Naive thymus-derived CD8-positive, alpha-beta T cell (primary cell): ENCODE measurements around the gene OR5AL1. TPM values are rescaled to one million over a fixed set of nuclear protein-coding genes. Genes with fewer than 3 reads are reported as not detected.
"Not testable (repeated sequence)": the region's sequence is repeated elsewhere in the genome, so short reads cannot be mapped to it uniquely, and the experiment has no call there.

ENCODE experiments used
- ATAC-seq, 2 donors: fragments of 150-1000 bp; cut with Tn5 transposase in 1 of 2; sonication (Bioruptor Pico), chemical (Tn5 transposase) in 1 of 2; 1 replicate in 1 of 2; 2 replicates in 1 of 2; pipeline ENCODE4 v1.10.0; 2021; ENCODE audit warnings: mild to moderate bottlenecking in 2 of 2, moderate library complexity in 2 of 2
- POLR2A ChIA-PET: fragments of 350-600 bp; sonication (Branson Sonifier 250); formaldehyde crosslinking; loops from one replicate; lab custom pipeline; 2021; ENCODE audit warnings: antibody characterized with exemption; lab: Charles Lee
- DNase-seq, 10 donors: peaks; one replicate each; pipeline versions ENCODE4 v3.0.0 to v3.0.0-alpha.2; 2020 to 2022
- H3K27ac Mint-ChIP-seq, 10 donors: one replicate each; pipeline ENCODE4 v1.8.0; 2020 to 2022; ENCODE audit warnings: mild to moderate bottlenecking in 10 of 10, mixed read lengths in 10 of 10, moderate library complexity in 4 of 10, inconsistent platforms in 1 of 10
- H3K27me3 Mint-ChIP-seq, 5 donors: one replicate each; pipeline ENCODE4 v1.8.0; 2021 to 2022; ENCODE audit warnings: mixed read lengths in 5 of 5
- H3K36me3 Mint-ChIP-seq, 3 donors: one replicate each; pipeline ENCODE4 v1.8.0; 2020 to 2022; ENCODE audit warnings: mixed read lengths in 3 of 3, mild to moderate bottlenecking in 2 of 3, inconsistent platforms in 1 of 3
- H3K4me1 Mint-ChIP-seq, 4 donors: one replicate each; pipeline ENCODE4 v1.8.0; 2021 to 2022; ENCODE audit warnings: mixed read lengths in 4 of 4
- H3K4me3 Mint-ChIP-seq, 10 donors: one replicate each; pipeline ENCODE4 v1.8.0; 2020 to 2022; ENCODE audit warnings: mild to moderate bottlenecking in 10 of 10, mixed read lengths in 10 of 10, moderate library complexity in 6 of 10, inconsistent platforms in 1 of 10
- H3K9me3 Mint-ChIP-seq, 9 donors: one replicate each; pipeline ENCODE4 v1.8.0; 2020 to 2022; ENCODE audit warnings: mixed read lengths in 9 of 9, mild to moderate bottlenecking in 3 of 9, inconsistent platforms in 1 of 9, moderate library complexity in 1 of 9
- polyA plus RNA-seq, 3 donors: library from polyadenylated mRNA; unstranded; fragments of 300-500 nt; fragmentation: Illumina TruSeq; gene quantifications; one replicate each; pipeline ENCODE4 v1.2.3, GENCODE V29; 2021
- total RNA-seq, 8 experiments: library from RNA in 2 of 8; stranded (reverse) in 2 of 8; gene quantifications; one replicate each; pipeline ENCODE4 v1.2.3 and lab custom pipeline; 2021 to 2026

Gene OR5AL1
- total RNA-seq (not detected), polyA plus RNA-seq (not detected), total RNA-seq (lab: John Stamatoyannopoulos, UW) (0 reads per million in 6 experiments)

GRCh38 chr11:56412396-56412795 is at the start of gene OR5AL1:
TSS of gene OR5AL1 (plus strand) at chr11:56412696.
- POLR2A ChIA-PET: no interaction called here
- Mint-ChIP-seq H3K36me3 (peaks cover 0 to 5% (median 0%) of the 10 kb centered on the region in 3 donors), H3K4me1 (no peaks in the 10 kb centered on the region), H3K27me3 (no peaks in the 10 kb centered on the region), H3K9me3 (peaks cover 6 to 28% (median 13%) of the 10 kb centered on the region in 9 donors), H3K4me3 (no peak within 1 kb of the TSS), H3K27ac (no peak within 1 kb of the TSS)
- ATAC-seq (no peak), DNase-seq (no peak)

- Mint-ChIP-seq H3K27ac (no peak within 1 kb of the TSS), H3K27me3 (no peaks in the 10 kb centered on the region), H3K36me3 (no peaks in the 10 kb centered on the region), H3K4me3 (no peak within 1 kb of the TSS), H3K4me1 (no peaks in the 10 kb centered on the region), H3K9me3 (peaks cover 4 to 30% (median 13%) of the 10 kb centered on the region in 9 donors)
- DNase-seq (no peak), ATAC-seq (no peak)
- POLR2A ChIA-PET: no interaction called here
Measured at GRCh38 chr11:56375324-56375723, 37.2 kb upstream of the OR5AL1 start, which contains the start of gene OR8U1. TSS of gene OR8U1 (plus strand) at chr11:56375624. CDS start at chr11:56375624, 0 bp downstream.

GRCh38 chr11:56380120-56380519 is 32.4 kb upstream of the OR5AL1 start:
- H3K36me3 Mint-ChIP-seq: no peaks in the 10 kb centered on the region
- H3K4me3 Mint-ChIP-seq: no peak overlapping the region
- no peak overlapping the region for H3K27ac Mint-ChIP-seq
- H3K9me3 Mint-ChIP-seq: peaks cover 2 to 30% (median 15%) of the 10 kb centered on the region in 9 donors
- ATAC-seq: no peak
- POLR2A ChIA-PET: no interaction called here
- H3K27me3 Mint-ChIP-seq: no peaks in the 10 kb centered on the region
- no peaks in the 10 kb centered on the region for H3K4me1 Mint-ChIP-seq
- no peak for DNase-seq

- POLR2A ChIA-PET: no interaction called here
- H3K9me3 Mint-ChIP-seq: peaks cover 1 to 18% (median 13%) of the 10 kb centered on the region in 9 donors
- no peaks in the 10 kb centered on the region for H3K36me3 Mint-ChIP-seq
- ATAC-seq (no peak), DNase-seq (no peak)
- H3K27me3 Mint-ChIP-seq: no peaks in the 10 kb centered on the region
- no peaks in the 10 kb centered on the region for H3K4me1 Mint-ChIP-seq
- H3K27ac Mint-ChIP-seq: no peak overlapping the region
- no peak overlapping the region for H3K4me3 Mint-ChIP-seq
Measured at GRCh38 chr11:56394381-56394780, 18.1 kb upstream of the OR5AL1 start.

GRCh38 chr11:56396047-56396446 is 16.4 kb upstream of the OR5AL1 start:
- Mint-ChIP-seq H3K9me3 (peaks cover 1 to 27% (median 14%) of the 10 kb centered on the region in 9 donors), H3K4me1 (no peaks in the 10 kb centered on the region), H3K27ac (no peak overlapping the region), H3K27me3 (no peaks in the 10 kb centered on the region), H3K36me3 (no peaks in the 10 kb centered on the region), H3K4me3 (no peak overlapping the region)
- no peak for DNase-seq
- no peak for ATAC-seq
- POLR2A ChIA-PET: no interaction called here

- H3K27ac Mint-ChIP-seq, ATAC-seq, H3K4me1 Mint-ChIP-seq, H3K4me3 Mint-ChIP-seq, DNase-seq, H3K36me3 Mint-ChIP-seq, POLR2A ChIA-PET, H3K27me3 Mint-ChIP-seq: not testable (repeated sequence)
- peaks cover 3 to 31% (median 12%) of the 10 kb centered on the region in 9 donors for H3K9me3 Mint-ChIP-seq
Measured at GRCh38 chr11:56401858-56402461, 10.5 kb upstream of the OR5AL1 start.

GRCh38 chr11:56404393-56404792 is 8.1 kb upstream of the OR5AL1 start:
- peaks cover 8 to 46% (median 20%) of the 10 kb centered on the region in 9 donors for H3K9me3 Mint-ChIP-seq
- H3K4me1 Mint-ChIP-seq: no peaks in the 10 kb centered on the region
- H3K4me3 Mint-ChIP-seq: no peak overlapping the region
- no peak overlapping the region for H3K27ac Mint-ChIP-seq
- peaks cover 0 to 5% (median 0%) of the 10 kb centered on the region in 3 donors for H3K36me3 Mint-ChIP-seq
- POLR2A ChIA-PET: no interaction called here
- no peak for DNase-seq
- H3K27me3 Mint-ChIP-seq: no peaks in the 10 kb centered on the region
- ATAC-seq: no peak

GRCh38 chr11:56410801-56411200 is 1.7 kb upstream of the OR5AL1 start:
- Mint-ChIP-seq H3K4me3 (no peak overlapping the region), H3K4me1 (no peaks in the 10 kb centered on the region), H3K27me3 (no peaks in the 10 kb centered on the region), H3K36me3 (peaks cover 0 to 5% (median 0%) of the 10 kb centered on the region in 3 donors), H3K9me3 (peaks cover 6 to 40% (median 16%) of the 10 kb centered on the region in 9 donors), H3K27ac (no peak overlapping the region)
- no peak for ATAC-seq
- no peak for DNase-seq
- POLR2A ChIA-PET: no interaction called here

- no peak for DNase-seq
Measured at GRCh38 chr11:56453521-56453920, 41.0 kb downstream of the OR5AL1 start.

GRCh38 chr11:56457076-56457475 is 44.6 kb downstream of the OR5AL1 start:
- DNase-seq (no peak), ATAC-seq (no peak)
- Mint-ChIP-seq H3K4me1 (no peaks in the 10 kb centered on the region), H3K9me3 (peaks cover 1 to 24% (median 15%) of the 10 kb centered on the region in 9 donors), H3K27ac (no peak overlapping the region), H3K27me3 (no peaks in the 10 kb centered on the region), H3K4me3 (no peak overlapping the region), H3K36me3 (no peaks in the 10 kb centered on the region)
- POLR2A ChIA-PET: no interaction called here

More at GRCh38 chr11:56453521-56453920, 41.0 kb downstream of the OR5AL1 start:
- Mint-ChIP-seq H3K36me3 (no peaks in the 10 kb centered on the region), H3K4me1 (no peaks in the 10 kb centered on the region), H3K4me3 (no peak overlapping the region), H3K27me3 (no peaks in the 10 kb centered on the region), H3K27ac (no peak overlapping the region), H3K9me3 (peaks cover 0 to 15% (median 11%) of the 10 kb centered on the region in 9 donors)
- no peak for ATAC-seq
- POLR2A ChIA-PET: no interaction called here

Other genes starting within 250 kb of the OR5AL1 start
- not detected for gene OR5J2, start 236.1 kb upstream of the OR5AL1 start, total RNA-seq
- not detected for gene OR5J2, start 236.1 kb upstream of the OR5AL1 start, polyA plus RNA-seq
- gene OR5T2, start 178.4 kb upstream of the OR5AL1 start, total RNA-seq: not detected
- not detected for gene OR5T2, start 178.4 kb upstream of the OR5AL1 start, polyA plus RNA-seq
- not detected for gene OR5T3, start 160.4 kb upstream of the OR5AL1 start, total RNA-seq
- not detected for gene OR5T3, start 160.4 kb upstream of the OR5AL1 start, polyA plus RNA-seq
- gene OR5T1, start 138.5 kb upstream of the OR5AL1 start, total RNA-seq: not detected
- gene OR5T1, start 138.5 kb upstream of the OR5AL1 start, polyA plus RNA-seq: not detected
- gene OR8H1, start 120.4 kb upstream of the OR5AL1 start, total RNA-seq: not detected
- not detected for gene OR8H1, start 120.4 kb upstream of the OR5AL1 start, polyA plus RNA-seq
- gene OR8K3, start 97.6 kb upstream of the OR5AL1 start, total RNA-seq: not detected
- gene OR8K3, start 97.6 kb upstream of the OR5AL1 start, polyA plus RNA-seq: not detected
- not detected for gene OR8K1, start 66.7 kb upstream of the OR5AL1 start, total RNA-seq
- gene OR8K1, start 66.7 kb upstream of the OR5AL1 start, polyA plus RNA-seq: not detected
- gene OR8J1, start 58.4 kb upstream of the OR5AL1 start, total RNA-seq: not detected
- not detected for gene OR8J1, start 58.4 kb upstream of the OR5AL1 start, polyA plus RNA-seq
- not detected for gene OR8U1, start 37.1 kb upstream of the OR5AL1 start, total RNA-seq
- gene OR8U1, start 37.1 kb upstream of the OR5AL1 start, polyA plus RNA-seq: not detected
- gene OR5M3, start 60.7 kb downstream of the OR5AL1 start, total RNA-seq: not detected
- gene OR5M3, start 60.7 kb downstream of the OR5AL1 start, polyA plus RNA-seq: not detected
- not detected for gene OR5M8, start 78.7 kb downstream of the OR5AL1 start, total RNA-seq
- gene OR5M8, start 78.7 kb downstream of the OR5AL1 start, polyA plus RNA-seq: not detected
- gene OR5M11, start 130.6 kb downstream of the OR5AL1 start, total RNA-seq: not detected
- gene OR5M11, start 130.6 kb downstream of the OR5AL1 start, polyA plus RNA-seq: not detected
- gene OR5M10, start 165.0 kb downstream of the OR5AL1 start, total RNA-seq: not detected
- not detected for gene OR5M10, start 165.0 kb downstream of the OR5AL1 start, polyA plus RNA-seq
- gene OR5M1, start 202.2 kb downstream of the OR5AL1 start, total RNA-seq: not detected
- gene OR5M1, start 202.2 kb downstream of the OR5AL1 start, polyA plus RNA-seq: not detected
- gene OR5AP2, start 229.7 kb downstream of the OR5AL1 start, total RNA-seq: not detected
- not detected for gene OR5AP2, start 229.7 kb downstream of the OR5AL1 start, polyA plus RNA-seq